ENCODE data around the gene MANSC4.

Gene MANSC4

GRCh38 chr12:27772328-27773049, 7.5 kb downstream of the MANSC4 start:
- TF ChIP-seq CTCF (IDR thresholded peaks at IDR 0.05; ENCODE audit: extremely low read depth, missing control alignments) = no peak
- DNase-seq (ENCODE audit: low spot score) = no peak

GRCh38 chr12:27771481-27772327, 8.3 kb downstream of the MANSC4 start:
- no peak for TF ChIP-seq CTCF (IDR thresholded peaks at IDR 0.05; ENCODE audit: extremely low read depth, missing control alignments)
- DNase-seq (ENCODE audit: low spot score) = no peak

- no peak for TF ChIP-seq CTCF (IDR thresholded peaks at IDR 0.05; ENCODE audit: extremely low read depth, missing control alignments)
Observed at GRCh38 chr12:27769142-27769673, 10.8 kb downstream of the MANSC4 start.

GRCh38 chr12:27766587-27766986, 13.4 kb downstream of the MANSC4 start:
- DNase-seq (ENCODE audit: low spot score) = no peak
- TF ChIP-seq CTCF (IDR thresholded peaks at IDR 0.05; ENCODE audit: extremely low read depth, missing control alignments) = no peak

More at GRCh38 chr12:27769142-27769673, 10.8 kb downstream of the MANSC4 start:
- no peak for DNase-seq (ENCODE audit: low spot score)

GRCh38 chr12:27762757-27763156, 17.3 kb downstream of the MANSC4 start:
- TF ChIP-seq CTCF (IDR thresholded peaks at IDR 0.05; ENCODE audit: extremely low read depth, missing control alignments) = no peak
- no peak for DNase-seq (ENCODE audit: low spot score)

- no peak for DNase-seq (ENCODE audit: low spot score)
- no peak for TF ChIP-seq CTCF (IDR thresholded peaks at IDR 0.05; ENCODE audit: extremely low read depth, missing control alignments)
Observed at GRCh38 chr12:27756670-27757195, 23.3 kb downstream of the MANSC4 start.

GRCh38 chr12:27754795-27755194, 25.2 kb downstream of the MANSC4 start:
- no peak for DNase-seq (ENCODE audit: low spot score)
- no peak for TF ChIP-seq CTCF (IDR thresholded peaks at IDR 0.05; ENCODE audit: extremely low read depth, missing control alignments)

Measured in GM20000 (cell line).